ENCODE measurements around the gene DPEP2.
A peak's percentile ranks its signal among the peaks of the same experiment; 100 is the strongest.
"Not testable (repeated sequence)": the region's sequence is repeated elsewhere in the genome, so short reads cannot be mapped to it uniquely, and the experiment has no call there.

DPEP2 gene

DNA sequence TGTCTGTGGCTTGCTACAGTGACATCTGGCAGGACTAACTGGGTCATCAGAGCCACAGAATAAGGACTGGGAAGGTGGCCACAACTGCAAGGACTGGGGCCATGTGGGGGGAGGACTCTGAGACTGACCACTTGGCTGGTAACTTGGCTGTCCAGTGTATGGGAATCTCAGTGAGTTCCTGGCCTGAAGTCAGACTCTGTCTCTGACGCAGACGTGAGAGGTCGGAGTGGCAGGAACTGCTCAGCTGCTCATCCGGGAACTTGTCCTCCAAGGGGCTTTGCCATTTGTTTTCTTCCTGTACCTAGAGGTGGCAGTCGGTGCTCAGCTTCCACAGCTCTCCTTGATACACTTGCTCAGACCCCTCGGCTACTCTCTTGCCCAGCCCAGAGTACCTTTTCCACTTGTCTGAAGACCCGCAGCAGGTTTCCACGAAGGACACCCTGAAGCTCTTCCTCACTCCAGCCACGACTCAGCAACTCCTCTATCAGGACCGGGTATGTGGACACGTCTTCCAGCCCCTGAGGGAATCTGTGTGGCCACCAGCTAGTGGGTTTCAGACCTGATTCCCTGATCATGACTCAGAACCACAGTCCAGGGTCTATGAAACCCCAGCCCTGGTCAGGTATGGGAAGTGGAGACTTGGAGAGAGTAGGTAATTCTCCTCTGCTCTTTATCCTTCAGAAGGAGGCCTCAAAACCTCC is 11.7 kb downstream of the DPEP2 start:
- Histone ChIP-seq H3K4me1 (ENCODE audit: control insufficient read depth, insufficient read depth, low read length) (no peaks in the 10 kb centered on the region), H3K4me3 (ENCODE audit: low read depth, low read length) (no peak overlapping the region), H3K9ac (ENCODE audit: low read depth, low read length) (no peak overlapping the region)

DNA sequence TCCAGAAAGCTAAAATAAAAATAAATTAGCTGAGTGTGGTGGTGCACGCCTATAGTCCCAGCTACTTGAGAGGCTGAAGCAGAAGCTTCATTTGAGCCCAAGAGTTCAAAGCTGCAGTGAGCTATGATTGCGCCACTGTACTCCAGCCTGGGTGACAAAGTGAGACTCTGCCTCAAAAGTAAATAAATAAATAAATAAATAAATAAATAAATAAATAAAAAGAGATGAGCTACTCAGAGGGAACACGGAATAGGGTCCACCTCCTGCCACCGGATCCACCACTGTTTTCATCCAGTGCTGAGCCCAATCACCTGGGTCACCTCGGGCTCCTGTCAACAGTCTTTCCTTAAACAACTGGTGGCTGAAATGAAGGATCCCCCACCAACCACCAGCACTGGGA is 12.3 kb downstream of the DPEP2 start:
- Histone ChIP-seq H3K36me3 (ENCODE audit: control insufficient read depth, insufficient read depth, low read length) (no peaks in the 10 kb centered on the region), H3K4me1 (ENCODE audit: control insufficient read depth, insufficient read depth, low read length) (no peaks in the 10 kb centered on the region), H3K27me3 (ENCODE audit: control insufficient read depth, insufficient read depth, low read length) (no peaks in the 10 kb centered on the region), H3K4me3 (ENCODE audit: low read depth, low read length) (no peak overlapping the region), H3K9me3 (ENCODE audit: control insufficient read depth, insufficient read depth, low read length) (no peaks in the 10 kb centered on the region), H3K9ac (ENCODE audit: low read depth, low read length) (no peak overlapping the region)

More for the DNA sequence above, 11.7 kb downstream of the DPEP2 start:
- H3K36me3 ChIP-seq (ENCODE audit: control insufficient read depth, insufficient read depth, low read length) = no peaks in the 10 kb centered on the region
- H3K9me3 ChIP-seq (ENCODE audit: control insufficient read depth, insufficient read depth, low read length) = no peaks in the 10 kb centered on the region
- peaks cover 6% of the 10 kb centered on the region for H3K27me3 ChIP-seq (ENCODE audit: control insufficient read depth, insufficient read depth, low read length)

DNA sequence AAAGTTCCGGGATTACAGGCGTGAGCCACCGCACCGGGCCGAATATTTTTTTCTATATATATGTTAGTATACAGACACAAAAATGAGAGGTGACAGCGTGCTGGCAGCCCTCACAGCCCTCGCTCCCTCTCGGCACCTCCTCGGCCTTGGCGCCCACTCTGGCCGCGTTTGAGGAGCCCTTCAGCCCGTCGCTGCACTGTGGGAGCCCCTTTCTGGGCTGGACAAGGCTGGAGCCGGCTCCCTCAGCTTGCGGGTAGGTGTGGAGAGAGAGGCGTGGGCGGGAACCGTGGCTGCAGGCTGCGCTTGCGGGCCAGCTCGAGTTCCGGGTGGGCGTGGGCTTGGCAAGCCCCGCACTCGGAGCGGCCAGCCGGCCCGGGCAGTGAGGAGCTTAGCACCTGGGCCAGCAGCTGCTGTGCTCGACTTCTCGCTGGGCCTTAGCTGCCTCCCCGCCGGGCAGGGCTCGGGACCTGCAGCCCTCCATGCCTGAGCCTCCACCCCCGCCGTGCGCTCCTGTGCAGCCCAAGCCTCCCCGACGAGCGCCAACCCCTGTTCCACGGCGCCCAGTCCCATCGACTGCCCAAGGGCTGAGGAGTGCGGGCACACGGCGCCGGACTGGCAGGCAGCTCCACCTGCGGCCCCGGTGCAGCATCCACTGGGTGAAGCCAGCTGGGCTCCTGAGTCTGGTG is 17.1 kb downstream of the DPEP2 start:
- no peak overlapping the region for H3K9ac ChIP-seq (ENCODE audit: low read depth, low read length)
- H3K4me3 ChIP-seq (ENCODE audit: low read depth, low read length) = no peak overlapping the region
- no peaks in the 10 kb centered on the region for H3K27me3 ChIP-seq (ENCODE audit: control insufficient read depth, insufficient read depth, low read length)
- no peaks in the 10 kb centered on the region for H3K36me3 ChIP-seq (ENCODE audit: control insufficient read depth, insufficient read depth, low read length)
- H3K4me1 ChIP-seq (ENCODE audit: control insufficient read depth, insufficient read depth, low read length) = no peaks in the 10 kb centered on the region
- H3K9me3 ChIP-seq (ENCODE audit: control insufficient read depth, insufficient read depth, low read length) = no peaks in the 10 kb centered on the region

DNA sequence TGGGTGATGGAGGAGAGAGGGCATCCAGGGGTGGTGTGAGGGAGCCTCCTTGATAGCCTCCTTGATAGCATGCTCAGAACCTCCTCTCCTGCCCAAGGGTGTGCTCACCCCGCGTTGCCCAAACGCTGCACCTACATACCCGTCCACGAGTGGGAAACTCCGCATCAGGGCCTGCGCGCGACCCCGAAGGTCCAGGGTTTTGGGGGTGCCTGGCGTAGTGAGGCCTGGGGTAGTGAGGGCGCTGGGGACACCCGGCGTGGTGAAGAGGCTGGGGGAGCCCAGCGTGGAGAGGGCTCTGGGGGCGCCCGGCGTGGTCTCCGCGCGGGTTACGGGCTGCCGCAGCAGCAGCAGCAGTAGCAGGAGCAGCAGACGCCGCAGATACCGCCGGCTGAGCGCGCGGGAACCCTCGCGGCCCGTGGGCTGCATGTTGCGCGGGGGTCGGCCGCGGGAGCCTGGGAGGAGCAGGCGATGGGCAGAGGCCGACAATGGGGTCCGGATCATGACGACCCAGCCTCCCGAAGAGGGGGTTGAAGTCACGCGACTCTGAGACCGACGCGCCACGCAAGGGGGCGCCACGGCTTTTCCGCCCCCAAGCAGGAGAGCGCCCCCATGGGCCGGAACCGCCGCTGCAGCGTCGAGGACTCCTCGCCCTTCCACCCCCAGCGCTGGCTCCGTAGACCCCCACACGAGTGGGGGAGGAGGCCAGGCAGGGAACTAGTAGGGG is 19.2 kb downstream of the DPEP2 start, which contains the start of gene DPEP3:
Gene DPEP3, minus strand, starts transcription at position 545 of the 724 bp plus-strand sequence. Its CDS starts 119 bp downstream, at position 426.
- Histone ChIP-seq H3K4me3 (ENCODE audit: low read depth, low read length) (peak within 1 kb of the TSS; percentile 2), H3K27me3 (ENCODE audit: control insufficient read depth, insufficient read depth, low read length) (no peaks in the 10 kb centered on the region), H3K36me3 (ENCODE audit: control insufficient read depth, insufficient read depth, low read length) (no peaks in the 10 kb centered on the region), H3K9me3 (ENCODE audit: control insufficient read depth, insufficient read depth, low read length) (no peaks in the 10 kb centered on the region), H3K9ac (ENCODE audit: low read depth, low read length) (no peak within 1 kb of the TSS), H3K4me1 (ENCODE audit: control insufficient read depth, insufficient read depth, low read length) (no peaks in the 10 kb centered on the region)

DNA sequence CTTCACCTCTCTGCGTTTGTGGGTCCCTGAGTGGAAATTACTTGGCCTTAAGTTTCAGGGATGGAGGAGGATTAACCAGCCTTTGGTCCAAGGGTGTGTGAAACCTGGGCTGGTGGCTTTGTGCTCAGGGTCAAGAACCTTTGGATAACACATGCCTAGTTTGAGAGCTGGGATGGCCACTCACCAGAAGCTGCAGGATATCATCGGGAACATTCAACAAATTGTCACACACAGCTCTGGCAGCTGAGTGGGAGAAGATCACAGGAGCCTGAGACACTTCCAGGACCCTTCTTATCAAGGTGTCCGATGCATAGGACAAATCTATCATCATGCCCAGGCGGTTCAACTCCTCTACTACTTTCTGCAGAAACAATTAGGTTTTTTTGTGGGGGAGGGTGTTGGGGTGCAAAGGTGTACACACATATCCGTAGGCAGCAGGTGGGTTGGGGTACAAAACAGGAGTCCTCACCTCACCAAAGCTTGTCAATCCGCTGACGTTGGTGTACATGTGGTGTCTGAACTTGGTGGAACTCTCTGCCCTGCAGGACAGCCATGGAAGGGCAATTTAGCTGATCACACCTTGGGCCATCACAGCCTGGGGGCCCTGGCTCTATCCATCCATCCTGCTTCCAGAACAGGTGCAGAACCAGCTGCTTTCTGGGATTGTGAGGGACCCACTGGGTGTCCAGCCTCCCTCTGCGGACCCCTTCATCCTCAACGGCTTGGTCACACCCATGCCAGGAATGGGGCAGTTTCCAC is 21.6 kb downstream of the DPEP2 start:
- Histone ChIP-seq H3K27me3 (ENCODE audit: control insufficient read depth, insufficient read depth, low read length) (no peaks in the 10 kb centered on the region), H3K4me3 (ENCODE audit: low read depth, low read length) (no peak overlapping the region), H3K36me3 (ENCODE audit: control insufficient read depth, insufficient read depth, low read length) (no peaks in the 10 kb centered on the region), H3K9ac (ENCODE audit: low read depth, low read length) (no peak overlapping the region), H3K9me3 (ENCODE audit: control insufficient read depth, insufficient read depth, low read length) (no peaks in the 10 kb centered on the region), H3K4me1 (ENCODE audit: control insufficient read depth, insufficient read depth, low read length) (no peaks in the 10 kb centered on the region)

DNA sequence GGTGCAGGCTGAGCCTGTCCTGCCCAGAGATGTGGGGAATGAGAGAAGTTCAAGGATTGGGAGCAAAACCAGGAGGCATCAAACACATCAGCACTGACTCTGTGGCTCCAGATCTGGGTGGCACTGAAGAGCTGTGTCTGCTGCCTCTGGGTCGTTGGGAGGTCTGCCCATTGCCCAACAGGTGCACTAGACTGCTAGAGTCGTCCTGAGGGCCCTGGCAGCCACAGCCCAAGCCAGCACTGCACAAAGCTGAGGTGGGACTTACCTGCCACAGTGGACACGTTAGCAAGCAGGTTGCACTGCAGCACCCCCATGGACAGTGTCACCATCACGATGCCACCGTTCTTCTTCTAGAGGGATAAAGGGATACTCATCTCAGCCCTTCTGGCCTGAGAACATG is 22.3 kb downstream of the DPEP2 start:
- H3K4me1 ChIP-seq (ENCODE audit: control insufficient read depth, insufficient read depth, low read length) = no peaks in the 10 kb centered on the region
- H3K4me3 ChIP-seq (ENCODE audit: low read depth, low read length) = no peak overlapping the region
- H3K9me3 ChIP-seq (ENCODE audit: control insufficient read depth, insufficient read depth, low read length) = no peaks in the 10 kb centered on the region
- no peak overlapping the region for H3K9ac ChIP-seq (ENCODE audit: low read depth, low read length)
- H3K36me3 ChIP-seq (ENCODE audit: control insufficient read depth, insufficient read depth, low read length) = no peaks in the 10 kb centered on the region
- no peaks in the 10 kb centered on the region for H3K27me3 ChIP-seq (ENCODE audit: control insufficient read depth, insufficient read depth, low read length)

DNA sequence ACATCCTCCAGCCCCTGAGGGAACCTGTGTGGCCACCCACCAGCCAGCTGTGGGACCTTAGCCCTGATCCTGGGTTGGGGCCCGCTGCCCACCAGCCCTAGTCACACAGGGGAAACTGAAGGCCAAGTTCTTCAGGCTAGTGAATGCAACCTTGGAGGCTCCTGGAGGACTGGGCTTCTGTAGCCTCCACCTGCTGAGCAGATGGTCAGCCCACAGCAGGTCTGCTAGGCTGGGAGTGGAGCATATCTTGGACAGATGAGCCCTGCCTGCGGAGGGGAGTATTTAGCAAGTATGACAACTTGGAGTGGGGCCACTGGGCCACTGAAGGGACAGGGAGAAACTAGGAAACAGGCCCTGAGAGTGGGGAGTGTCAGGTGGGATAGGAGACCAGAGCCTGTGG is 23.1 kb downstream of the DPEP2 start:
- H3K4me3 ChIP-seq (ENCODE audit: low read depth, low read length) = no peak overlapping the region
- no peaks in the 10 kb centered on the region for H3K27me3 ChIP-seq (ENCODE audit: control insufficient read depth, insufficient read depth, low read length)
- H3K36me3 ChIP-seq (ENCODE audit: control insufficient read depth, insufficient read depth, low read length) = no peaks in the 10 kb centered on the region
- no peaks in the 10 kb centered on the region for H3K4me1 ChIP-seq (ENCODE audit: control insufficient read depth, insufficient read depth, low read length)
- no peak overlapping the region for H3K9ac ChIP-seq (ENCODE audit: low read depth, low read length)
- no peaks in the 10 kb centered on the region for H3K9me3 ChIP-seq (ENCODE audit: control insufficient read depth, insufficient read depth, low read length)

DNA sequence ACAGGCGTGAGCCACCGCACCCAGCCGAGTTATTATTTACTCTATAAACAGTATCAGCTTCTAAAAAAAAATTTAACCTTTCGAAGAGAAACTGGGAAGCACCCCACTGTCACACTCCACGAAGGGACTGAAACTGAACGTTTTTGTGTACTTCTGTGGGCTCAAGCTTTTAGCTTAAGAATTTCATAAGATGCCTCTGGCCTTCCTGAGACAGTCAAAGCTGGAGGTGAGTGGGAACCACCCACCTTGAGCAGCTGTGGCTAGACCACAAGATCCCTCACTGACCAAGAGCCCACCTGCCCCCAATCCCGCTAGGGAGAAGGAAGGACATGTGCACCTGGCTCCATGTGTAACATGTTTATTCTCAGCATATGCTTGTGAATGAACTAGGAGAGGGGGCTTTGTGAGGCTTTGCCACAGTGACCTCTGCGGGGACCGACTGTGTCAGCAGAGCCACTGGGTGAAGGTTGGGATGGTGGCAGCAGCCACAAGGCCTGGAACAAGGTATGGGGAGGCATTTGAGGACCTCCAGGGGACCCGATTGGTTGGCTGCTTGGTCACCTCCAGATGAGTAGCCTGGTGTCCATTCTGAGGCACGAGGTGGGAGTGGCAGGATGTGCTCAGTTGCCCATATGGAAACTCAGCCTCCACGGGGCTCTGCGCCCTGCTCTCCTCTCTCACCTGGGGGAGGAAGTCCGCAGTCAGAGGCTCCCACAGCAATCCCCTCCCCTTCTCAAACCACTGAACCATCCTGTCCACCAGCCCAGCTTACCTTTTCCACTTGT is 23.8 kb downstream of the DPEP2 start:
- Histone ChIP-seq H3K4me3 (ENCODE audit: low read depth, low read length) (no peak overlapping the region), H3K9ac (ENCODE audit: low read depth, low read length) (no peak overlapping the region), H3K27me3 (ENCODE audit: control insufficient read depth, insufficient read depth, low read length) (no peaks in the 10 kb centered on the region)

DNA sequence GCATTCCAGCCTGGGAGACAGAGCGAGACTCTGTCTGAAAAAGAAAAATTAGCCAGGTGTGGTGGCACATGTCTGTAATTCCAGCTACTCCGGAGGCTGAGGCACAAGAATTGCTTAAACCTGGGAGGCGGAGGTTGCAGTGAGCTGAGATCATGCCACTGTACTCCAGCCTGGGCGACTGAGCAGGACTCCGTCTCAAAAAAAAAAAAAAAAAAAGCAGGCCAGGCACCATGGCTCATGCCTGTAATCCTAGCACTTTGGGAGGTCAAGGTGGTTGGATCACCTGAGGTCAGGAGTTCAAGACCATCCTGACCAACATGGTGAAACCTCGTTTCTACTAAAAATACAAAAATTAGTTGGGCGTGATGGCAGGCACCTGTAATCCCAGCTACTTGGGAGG is 27.0 kb downstream of the DPEP2 start:
- H3K27me3 ChIP-seq (ENCODE audit: control insufficient read depth, insufficient read depth, low read length); H3K9ac ChIP-seq (ENCODE audit: low read depth, low read length); H3K9me3 ChIP-seq (ENCODE audit: control insufficient read depth, insufficient read depth, low read length); H3K4me3 ChIP-seq (ENCODE audit: low read depth, low read length); H3K36me3 ChIP-seq (ENCODE audit: control insufficient read depth, insufficient read depth, low read length); H3K4me1 ChIP-seq (ENCODE audit: control insufficient read depth, insufficient read depth, low read length): not testable (repeated sequence)

More for the DNA sequence above, 23.8 kb downstream of the DPEP2 start:
- Histone ChIP-seq H3K36me3 (ENCODE audit: control insufficient read depth, insufficient read depth, low read length) (no peaks in the 10 kb centered on the region), H3K9me3 (ENCODE audit: control insufficient read depth, insufficient read depth, low read length) (no peaks in the 10 kb centered on the region), H3K4me1 (ENCODE audit: control insufficient read depth, insufficient read depth, low read length) (no peaks in the 10 kb centered on the region)

DNA sequence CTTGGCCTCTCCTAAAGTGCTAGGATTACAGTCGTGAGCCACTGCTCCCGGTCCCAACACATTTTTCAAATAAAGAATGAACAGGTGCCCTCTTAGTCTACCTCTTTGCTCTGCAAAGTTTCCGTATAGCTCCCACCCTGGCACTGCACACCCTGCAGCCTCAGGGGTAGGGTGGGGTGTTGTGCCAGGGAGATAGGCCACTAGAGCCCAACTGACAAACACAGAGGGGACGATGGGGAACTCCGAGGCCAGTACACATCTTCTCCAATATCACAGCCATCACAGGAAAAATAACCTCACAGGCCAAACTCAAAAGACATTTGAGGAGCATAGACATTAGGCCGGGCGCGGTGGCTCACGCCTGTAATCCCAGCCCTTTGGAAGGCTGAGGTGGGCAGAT is 28.2 kb downstream of the DPEP2 start:
- H3K9me3 ChIP-seq (ENCODE audit: control insufficient read depth, insufficient read depth, low read length) = no peaks in the 10 kb centered on the region
- H3K9ac ChIP-seq (ENCODE audit: low read depth, low read length) = no peak overlapping the region
- H3K4me1 ChIP-seq (ENCODE audit: control insufficient read depth, insufficient read depth, low read length) = peaks cover 13% of the 10 kb centered on the region
- peaks cover 3% of the 10 kb centered on the region for H3K27me3 ChIP-seq (ENCODE audit: control insufficient read depth, insufficient read depth, low read length)
- H3K36me3 ChIP-seq (ENCODE audit: control insufficient read depth, insufficient read depth, low read length) = peaks cover 2% of the 10 kb centered on the region
- H3K4me3 ChIP-seq (ENCODE audit: low read depth, low read length) = no peak overlapping the region

All from iPS-15b (cell line).